HG03342 (cell line): Measurements from ENCODE around the gene NDC80.

Source experiments
- ATAC-seq: cut with Tn5 transposase; IDR thresholded peaks from one replicate; pipeline ENCODE4 v1.9.1; 2021; ENCODE audit warnings: mild to moderate bottlenecking, moderate library complexity; ENCODE audit not compliant: unreplicated experiment

NDC80 gene

GRCh38 chr18:2555895-2556294 is 15.5 kb upstream of the NDC80 start:
- no peak for ATAC-seq

- ATAC-seq: no peak
Observed at GRCh38 chr18:2557536-2557935, 13.8 kb upstream of the NDC80 start.

- ATAC-seq: no peak
Observed at GRCh38 chr18:2559249-2559648, 12.1 kb upstream of the NDC80 start.

- ATAC-seq: no peak
Observed at GRCh38 chr18:2564373-2564772, 7.0 kb upstream of the NDC80 start.

GRCh38 chr18:2568129-2568528 is 3.2 kb upstream of the NDC80 start:
- ATAC-seq: no peak

DNA sequence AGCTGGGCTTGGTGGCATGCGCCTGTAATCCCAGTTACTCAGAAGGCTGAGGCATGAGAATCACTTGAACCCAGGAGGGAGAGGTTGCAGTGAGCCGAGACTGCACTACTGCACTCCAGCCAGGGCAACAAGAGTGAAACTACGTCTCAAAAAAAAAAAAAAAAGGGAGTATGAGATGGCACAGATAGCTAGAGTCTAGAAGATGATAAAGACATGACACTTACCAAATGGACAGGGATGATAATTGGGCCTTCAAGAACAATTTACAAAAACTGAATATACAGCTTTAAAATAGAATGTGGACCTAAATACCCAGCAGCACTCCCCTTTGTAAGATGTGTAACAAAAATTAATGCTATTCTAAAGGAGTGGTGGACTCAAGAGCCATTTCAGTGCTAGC is 2.8 kb upstream of the NDC80 start:
- no peak for ATAC-seq

DNA sequence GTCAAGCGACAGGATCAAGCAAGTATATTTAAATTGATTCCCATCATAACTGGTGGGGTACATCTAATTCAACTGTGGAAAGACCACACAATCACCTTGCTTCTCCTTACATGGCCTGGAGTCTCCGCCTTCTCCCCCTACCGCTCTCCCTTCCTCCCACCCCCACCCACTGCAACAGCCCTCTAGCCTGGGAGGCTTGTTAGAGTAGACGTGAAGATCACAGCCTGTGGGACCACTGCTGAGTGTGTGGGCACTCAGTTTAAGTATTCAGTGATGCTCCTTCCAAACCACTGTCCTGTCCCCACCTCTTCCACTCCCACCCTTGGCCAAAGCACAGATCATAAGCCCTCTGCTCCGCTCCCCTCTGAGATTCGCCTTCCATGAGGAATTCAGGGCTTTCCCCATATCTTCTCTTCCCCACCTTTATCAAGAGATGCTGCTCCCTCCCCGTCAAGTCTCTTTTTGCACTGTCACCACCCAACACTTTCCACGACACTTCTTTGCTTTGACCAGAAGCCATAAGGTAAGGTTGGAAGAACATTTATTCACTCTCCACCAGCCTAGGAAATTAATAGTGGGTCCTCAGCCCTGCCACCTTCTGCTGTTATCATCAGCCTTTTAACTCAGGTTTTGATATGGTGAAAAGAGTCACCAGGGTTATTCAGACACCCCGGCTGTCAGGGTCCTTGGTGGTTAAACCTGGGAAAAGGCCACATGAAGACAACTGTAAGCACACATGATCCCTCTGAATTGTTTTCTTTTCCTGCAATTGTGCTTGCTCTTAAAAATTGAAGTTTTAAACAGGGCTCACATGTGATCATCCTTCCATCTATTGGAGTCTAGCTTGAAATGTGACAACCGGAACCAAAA is 1.8 kb upstream of the NDC80 start:
- no peak for ATAC-seq

GRCh38 chr18:2570772-2571199 is 571 bp upstream of the NDC80 start:
- ATAC-seq: peak; percentile 41

GRCh38 chr18:2572171-2572569 is 813 bp downstream of the NDC80 start:
- no peak for ATAC-seq

- no peak for ATAC-seq
Observed at GRCh38 chr18:2572892-2573291, 1.5 kb downstream of the NDC80 start.

DNA sequence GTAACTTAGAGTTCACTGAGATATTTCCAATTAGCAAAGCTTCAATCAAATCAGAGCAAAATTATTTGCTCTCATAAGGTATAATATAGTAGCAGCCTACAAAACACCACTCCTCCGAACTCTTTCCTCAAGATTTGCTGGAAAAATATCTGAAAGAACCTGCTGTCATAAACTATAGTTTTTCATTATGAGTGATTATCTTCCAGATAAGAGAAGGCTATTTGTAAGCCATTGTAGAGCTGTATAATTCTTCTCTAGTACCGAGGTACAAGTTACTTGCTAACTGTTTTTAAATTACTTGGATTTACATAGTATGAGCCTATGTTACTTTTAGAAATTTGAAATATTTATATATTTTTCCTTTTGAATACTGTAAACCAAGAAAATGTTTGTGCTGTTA is 2.1 kb downstream of the NDC80 start:
- ATAC-seq: no peak

GRCh38 chr18:2587788-2588187 is 16.4 kb downstream of the NDC80 start:
- ATAC-seq: no peak

DNA sequence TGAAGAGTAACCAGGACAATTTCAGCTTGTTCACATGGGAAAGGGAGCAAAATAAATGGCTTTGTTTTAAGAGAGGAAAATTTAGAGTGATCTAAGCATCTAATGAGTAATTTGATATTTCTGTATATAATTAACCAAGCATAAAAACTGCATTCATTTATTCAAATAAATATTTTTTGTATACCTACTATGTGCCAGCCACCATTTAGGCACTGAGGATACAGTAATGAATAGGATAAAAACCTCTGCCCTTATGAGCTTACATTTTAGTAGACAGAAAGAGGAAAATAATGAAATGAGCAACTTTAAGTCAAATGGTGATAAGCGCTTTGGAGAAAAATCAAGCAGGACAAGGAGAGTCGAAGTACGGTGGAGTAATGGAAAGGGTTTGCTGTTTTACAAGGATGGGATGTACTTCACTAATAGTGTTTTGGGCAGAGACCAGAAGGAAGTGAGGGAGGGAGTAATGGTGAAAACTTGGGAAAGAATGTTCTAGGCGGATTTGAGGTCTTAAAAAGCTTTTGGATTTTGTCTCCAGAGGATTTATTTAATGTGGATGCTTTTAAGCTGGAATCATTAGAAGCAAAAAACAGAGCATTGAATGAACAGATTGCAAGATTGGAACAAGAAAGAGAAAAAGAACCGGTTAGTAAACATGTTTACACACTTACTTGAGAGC is 17.4 kb downstream of the NDC80 start:
- no peak for ATAC-seq

DNA sequence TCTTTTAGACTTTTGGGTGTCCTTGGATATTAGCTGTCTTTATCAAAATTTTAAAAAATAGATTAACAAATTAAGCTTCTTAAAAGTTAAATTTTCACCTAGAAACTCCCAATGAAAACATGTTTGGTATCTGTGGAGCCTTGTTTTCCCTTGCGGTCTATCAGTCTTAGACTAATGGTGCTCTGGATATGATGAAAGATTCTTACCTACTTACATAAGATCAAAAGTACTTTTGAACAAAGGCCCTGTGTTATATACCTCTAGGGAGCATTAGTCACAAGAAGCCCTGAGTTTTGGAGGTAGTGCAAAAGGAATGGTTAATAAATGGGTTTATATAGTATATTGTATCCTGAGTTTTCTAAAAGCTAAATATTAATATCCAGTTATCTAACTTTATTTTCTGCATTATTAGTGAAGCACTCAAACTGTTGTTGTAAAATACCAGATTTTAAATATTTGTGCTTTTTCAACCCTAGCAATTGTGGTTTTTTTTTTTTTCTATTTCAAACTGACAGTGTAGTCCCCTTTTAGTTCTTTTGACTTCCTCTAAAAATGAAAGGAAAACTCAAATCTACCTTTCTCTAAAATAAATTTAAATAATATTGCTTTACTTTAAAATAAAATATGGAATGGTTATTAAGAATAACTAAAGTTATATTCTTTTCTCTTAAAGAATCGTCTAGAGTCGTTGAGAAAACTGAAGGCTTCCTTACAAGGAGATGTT is 18.1 kb downstream of the NDC80 start:
- peak; percentile 66 for ATAC-seq

DNA sequence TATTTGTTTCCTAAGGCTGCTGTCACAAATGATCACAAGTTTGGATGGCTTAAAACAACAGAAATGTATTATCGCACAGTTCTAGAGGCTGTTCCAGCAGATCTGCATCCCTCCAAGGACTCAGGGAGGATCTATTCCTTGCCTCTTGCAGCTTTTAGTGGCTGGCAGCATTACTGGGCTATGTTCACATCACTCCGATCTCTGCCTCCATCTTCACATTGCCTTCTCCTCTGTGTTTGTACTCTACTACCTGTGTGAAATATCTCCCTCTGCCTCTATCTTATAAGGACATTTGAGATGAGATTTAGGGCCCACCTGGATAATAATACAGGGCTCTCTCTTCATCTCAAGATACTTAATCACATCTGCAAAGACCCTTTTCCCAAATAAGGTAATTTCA is 18.9 kb downstream of the NDC80 start:
- no peak for ATAC-seq

GRCh38 chr18:2597639-2598038 is 26.3 kb downstream of the NDC80 start:
- ATAC-seq: no peak

DNA sequence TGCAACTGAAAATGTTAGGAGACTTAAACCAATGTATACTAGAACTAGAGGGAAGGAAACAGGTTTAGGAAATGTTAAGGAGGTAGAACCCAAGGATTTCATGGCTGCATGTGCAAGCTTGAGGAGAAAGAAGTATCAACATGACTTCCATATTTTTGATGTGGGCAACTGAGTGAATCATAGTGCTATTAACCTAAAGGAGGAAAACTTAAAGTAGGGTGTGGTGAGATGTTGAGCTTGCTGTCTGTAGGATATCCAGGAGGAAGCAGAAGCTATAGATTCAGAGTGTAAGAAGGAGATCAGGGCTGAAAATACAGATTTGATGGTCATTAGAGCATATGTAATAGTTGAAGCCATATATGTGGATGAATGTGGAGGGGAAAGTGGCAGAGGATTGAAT is 31.5 kb downstream of the NDC80 start:
- no peak for ATAC-seq

- no peak for ATAC-seq
Observed at GRCh38 chr18:2606335-2606734, 35.0 kb downstream of the NDC80 start.

GRCh38 chr18:2609604-2610003 is 38.2 kb downstream of the NDC80 start:
- no peak for ATAC-seq

GRCh38 chr18:2610549-2610948 is 39.2 kb downstream of the NDC80 start:
- ATAC-seq: no peak

DNA sequence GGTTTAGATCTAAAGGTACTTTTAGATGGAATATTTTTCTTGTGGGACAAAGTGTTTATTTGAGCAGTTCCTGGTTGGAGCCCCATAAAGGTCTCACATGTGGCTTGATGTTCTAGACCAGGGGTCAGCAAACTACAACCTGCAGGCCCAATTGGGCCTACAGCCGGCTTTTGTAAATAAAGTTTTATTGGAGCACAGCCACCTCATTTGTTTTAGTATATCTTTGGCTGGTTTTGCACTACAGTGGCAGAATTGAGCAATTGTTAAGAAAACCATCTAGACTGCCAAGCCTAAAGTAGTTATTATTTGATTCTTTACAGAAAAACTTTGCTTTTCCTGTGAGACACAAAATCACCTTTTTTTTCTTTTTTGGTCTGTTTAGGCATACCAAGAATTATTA is 41.6 kb downstream of the NDC80 start:
- no peak for ATAC-seq
